Effector CD8-positive, alpha-beta T cell (primary cell): ENCODE results near the gene CGB2.
"Not testable (repeated sequence)": the region's sequence is repeated elsewhere in the genome, so short reads cannot be mapped to it uniquely, and the experiment has no call there.

Source experiments
- DNase-seq: peaks from one replicate; lab custom pipeline; 2025; lab: John Stamatoyannopoulos, UW

The CGB2 gene

DNA sequence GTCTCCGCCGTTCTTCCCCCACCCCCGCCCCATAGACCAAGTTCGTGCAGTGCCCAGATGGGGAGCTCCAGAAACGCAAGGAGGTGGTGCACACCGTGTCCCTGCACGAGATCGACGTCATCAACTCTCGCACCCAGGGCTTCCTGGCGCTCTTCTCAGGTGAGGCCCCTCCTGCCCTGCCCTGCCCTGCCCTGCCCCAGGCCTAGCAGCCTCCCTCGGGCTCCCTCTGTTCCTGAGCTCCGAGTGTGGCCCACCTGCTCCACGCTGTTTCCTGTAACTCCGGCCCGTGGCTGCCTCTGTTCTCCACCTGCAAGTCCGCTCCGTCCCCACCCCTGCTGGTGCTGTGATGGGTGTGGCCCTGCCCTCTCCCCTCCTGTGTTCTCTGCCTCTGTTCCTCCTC lies 21.2 kb upstream of the CGB2 start:
- DNase-seq, result no peak

DNA sequence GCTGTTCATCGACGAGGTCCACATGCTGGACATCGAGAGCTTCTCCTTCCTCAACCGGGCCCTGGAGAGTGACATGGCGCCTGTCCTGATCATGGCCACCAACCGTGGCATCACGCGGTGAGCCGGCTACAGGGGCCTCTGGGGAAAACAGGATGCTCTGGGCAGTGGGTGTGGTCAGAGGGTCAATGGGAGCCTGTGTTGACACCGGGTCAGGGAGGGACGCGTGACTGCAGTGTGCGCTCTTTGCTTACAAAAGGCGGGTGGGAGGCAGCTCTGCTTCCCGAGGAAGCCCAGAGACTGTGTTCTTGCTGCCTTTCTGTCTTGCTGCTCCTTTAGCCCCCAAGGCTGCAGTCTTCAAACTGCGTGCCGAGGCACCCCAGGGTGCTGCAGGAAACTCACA lies 20.5 kb upstream of the CGB2 start:
- DNase-seq, result no peak

DNA sequence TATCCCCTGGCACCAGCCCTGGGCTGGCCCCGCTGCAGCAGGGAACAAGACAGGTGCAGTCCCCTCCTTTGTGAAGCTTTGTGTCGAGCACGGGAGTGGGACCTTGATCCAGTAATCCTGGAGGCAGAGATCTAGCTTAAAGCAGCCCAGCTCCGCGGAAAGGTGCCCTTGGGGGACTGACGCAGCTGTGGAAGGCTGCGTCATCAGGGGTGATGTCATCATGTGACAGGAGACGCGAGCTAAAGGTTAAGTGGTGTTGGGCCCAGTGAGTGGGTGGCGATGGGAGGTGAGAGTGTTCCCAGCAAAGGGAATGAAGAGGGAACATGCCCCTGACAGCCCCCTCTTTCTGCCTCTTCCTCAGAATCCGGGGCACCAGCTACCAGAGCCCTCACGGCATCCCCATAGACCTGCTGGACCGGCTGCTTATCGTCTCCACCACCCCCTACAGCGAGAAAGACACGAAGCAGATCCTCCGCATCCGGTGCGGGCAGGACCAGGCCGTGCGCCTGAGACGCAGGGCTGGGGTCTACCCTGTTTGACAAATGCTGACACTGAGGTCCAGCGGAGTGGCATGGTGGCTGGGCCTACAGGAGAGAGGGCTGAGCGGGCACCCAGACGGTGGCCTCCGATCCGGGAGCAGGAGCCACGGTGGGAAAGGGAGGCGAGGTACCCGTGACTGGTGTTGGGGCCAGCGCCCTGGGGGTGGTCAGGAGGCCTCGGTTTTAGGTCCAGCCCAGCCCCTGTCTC lies 17.4 kb upstream of the CGB2 start:
- DNase-seq, result no peak

DNA sequence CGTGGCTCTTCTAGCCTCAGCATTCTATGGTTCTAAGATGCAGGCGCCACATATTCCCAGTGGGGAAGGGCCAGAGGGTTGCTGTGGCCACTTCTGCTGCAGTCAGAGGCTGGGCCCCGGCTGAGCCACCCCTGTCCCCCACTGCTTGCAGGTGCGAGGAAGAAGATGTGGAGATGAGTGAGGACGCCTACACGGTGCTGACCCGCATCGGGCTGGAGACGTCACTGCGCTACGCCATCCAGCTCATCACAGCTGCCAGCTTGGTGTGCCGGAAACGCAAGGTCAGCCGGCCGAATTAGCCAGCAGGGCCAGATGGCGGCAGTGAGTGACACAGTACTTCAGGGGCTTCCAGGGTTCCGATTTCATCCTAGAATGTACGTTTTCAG lies 16.8 kb upstream of the CGB2 start:
- DNase-seq, result no peak

DNA sequence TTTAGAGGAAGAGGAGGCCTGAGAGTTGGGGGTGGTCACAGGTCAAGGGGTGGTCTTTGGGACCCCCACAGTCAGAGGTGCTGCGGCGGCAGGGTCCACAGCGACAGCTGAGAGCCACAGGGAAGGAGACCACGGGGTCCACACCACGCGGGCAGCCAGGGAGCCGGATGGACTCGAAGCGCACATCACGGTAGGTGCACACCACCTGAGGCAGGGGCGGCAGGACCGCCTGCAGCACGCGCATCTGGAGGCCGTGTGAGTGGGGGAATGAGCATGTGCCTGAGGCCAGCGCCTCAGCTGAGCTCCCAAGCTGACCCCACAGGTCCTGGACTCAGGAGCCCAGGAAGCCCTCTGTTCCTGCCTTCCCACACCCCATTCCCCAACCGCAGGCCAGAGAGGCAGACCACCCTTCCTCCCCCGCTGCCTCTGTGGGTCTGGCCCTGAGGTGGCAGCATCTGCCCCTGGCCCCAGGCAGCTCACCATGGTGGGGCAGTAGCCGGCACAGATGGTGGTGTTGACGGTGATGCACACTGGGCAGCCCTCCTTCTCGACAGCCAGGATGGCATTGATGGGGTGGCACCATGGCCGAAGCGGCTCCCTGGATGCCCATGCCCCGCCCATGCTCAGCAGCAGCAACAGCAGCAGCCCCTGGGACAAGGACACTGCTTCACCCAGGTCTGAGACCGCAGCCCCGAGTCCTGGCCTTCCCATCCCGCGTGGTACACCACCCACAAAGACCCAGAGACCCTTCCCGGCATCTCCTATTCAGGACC lies 15.4 kb upstream of the CGB2 start:
- DNase-seq, result no peak

DNA sequence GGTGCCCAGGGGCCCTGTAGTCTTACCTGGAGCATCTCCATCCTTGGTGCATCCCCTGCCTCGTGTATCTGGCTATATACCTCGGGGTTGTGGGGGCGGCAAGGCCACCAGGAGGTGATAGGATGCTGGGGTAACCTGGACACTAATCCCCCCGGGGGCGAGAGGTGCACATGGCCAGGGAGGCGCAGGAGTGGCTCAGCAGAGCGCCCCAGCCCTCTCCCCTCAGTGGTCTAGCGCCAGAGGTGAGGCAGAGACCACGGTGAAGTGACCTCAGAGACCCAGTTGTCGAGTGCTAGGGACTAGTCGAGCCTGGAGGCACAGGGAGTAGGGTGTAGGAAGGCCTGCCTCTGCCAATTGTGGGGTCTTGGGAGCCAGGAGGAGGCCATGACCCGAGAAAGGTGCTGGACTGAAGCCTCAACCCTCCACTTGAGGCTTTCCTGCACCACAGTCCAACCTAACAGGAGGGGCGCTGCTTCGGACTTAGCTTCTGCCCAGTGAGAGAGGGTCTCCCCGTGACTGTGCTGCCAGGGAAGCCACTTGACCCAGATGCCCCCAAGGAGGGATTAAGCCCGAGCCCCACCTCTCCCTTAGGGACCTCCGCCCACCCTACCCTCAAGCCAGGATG lies 14.5 kb upstream of the CGB2 start, which contains the start of gene LHB:
TSS of gene LHB (minus strand) at position 51 of the 625 bp plus-strand sequence. CDS start at position 41, 10 bp downstream.
- DNase-seq, result no peak

DNA sequence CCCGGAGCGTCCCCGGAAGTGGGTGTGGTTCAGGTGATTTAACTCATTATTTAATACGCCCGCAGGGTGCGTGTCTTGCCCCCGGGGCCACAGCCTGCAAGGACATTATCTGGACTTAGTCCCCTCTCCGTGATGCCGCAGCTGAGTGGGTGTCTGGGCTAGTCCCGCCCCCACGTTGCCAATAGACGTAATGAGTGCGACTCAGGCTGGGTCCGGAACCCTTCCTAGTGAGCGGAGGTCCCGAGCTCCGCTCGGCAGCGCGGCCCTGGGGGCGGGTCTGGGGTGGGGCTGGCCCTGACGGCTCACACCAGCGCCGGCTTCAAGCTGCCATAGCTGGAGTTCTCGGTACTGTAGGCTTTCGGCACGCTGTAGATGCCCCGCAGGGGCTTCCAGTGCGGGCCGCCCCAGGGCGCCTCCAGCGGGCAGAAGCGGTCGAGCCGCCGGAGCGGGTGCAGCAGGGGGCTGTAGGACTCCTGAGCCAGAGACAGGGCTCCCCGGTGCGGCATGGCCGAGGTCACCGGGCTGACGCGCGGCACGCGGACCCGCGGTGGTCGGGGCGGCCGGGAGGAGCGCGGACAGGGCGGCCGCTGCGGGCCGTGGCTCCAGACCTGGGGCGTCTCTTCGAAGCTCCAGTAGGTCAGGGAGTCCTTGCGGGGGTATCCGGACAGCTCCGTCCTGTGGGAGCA lies 13.9 kb upstream of the CGB2 start:
- peak; percentile 52 for DNase-seq

DNA sequence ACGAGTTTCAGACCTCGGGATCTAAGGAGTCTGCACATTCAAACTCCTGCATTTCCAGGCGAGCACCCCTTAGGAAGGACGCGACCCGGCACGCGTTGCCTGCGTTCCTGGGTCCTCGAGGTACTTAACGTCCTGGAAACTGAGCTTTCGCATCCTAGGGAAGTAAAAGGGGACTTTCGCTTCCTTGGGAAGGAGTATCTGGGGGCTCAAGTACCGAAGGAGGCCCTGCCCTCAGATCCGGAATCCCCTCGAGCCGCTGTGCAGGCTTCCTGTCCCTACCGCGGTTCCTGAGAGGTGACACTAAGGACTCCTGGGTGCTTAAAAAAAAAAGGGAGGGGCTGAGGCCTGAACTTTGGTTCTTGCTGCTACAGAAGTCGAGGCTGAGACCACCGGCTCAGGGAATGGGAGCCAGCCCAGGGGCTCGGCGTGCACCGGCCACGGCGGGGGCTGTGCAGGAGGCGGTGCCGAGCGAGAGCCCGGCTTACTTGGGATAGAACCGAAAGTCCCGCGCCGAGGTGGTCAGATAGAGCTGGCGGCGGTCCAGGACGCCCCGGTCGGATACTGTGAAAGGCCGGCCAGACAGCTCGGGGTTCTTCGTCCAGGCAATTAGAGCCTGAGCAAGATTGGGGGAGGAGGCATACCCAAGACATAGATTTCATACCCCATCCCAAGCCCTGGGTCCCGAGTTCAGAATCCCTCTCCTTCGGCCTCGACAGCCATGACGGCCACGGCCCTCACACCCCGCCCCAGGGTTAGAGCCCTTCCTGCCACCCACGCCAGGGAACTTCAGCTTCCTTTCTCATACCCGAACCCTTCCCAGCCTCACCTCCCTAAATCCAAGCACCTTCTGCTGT lies 13.1 kb upstream of the CGB2 start:
- DNase-seq, result not testable (repeated sequence)

DNA sequence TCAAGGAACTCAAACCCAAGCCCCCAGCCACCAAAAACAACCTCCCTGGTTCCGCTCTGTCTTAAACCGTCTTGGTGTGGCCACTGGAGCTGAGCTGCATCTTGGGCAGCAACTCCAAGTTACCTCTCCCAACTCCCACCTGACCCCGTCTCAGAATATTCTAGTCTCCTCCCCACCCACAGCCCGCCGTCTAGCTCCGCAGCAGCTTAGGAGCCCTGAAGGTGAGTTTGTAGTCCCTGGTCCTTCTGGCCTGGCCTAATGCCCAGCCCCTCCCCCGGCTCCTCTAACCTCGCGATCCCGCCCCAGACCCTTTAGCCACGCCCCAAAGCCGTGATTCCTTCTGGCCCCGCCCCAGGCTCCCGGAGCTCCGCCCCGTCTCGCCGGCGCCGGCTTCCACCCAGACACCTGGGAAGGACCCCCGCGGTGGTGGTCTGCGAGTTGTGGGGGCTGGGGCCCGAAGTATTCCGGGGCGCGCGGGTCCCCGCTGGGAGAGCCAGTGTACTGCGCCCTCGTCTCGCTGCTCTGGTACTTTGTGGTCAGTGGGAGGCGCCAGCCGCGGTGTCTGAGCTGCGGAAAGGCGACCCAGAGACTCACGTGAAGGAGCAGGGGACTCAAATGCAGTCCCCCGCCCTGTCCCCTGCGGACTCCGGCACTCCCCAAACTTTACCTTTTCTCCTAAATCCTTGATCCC lies 12.3 kb upstream of the CGB2 start:
- DNase-seq, result peak; percentile 58

DNA sequence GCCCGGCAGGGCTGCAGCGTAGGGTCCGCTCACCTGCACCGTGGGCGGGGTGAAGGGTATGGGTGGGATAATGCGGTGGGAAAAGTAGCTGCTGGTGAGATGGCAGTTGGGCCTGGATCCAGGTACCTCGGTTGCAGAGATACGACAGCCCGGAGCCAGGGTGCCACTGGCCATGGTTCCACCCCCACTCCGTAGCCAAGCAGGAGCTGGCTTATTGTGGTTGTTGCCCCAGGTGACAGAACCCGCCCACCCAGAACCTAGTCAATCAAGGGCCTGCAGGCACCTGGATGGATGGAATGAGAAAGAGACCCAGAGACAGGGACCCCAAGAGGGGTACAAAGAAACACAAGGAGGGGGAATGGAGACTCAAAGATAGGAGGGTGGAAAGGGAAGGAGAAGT lies 11.3 kb upstream of the CGB2 start:
- DNase-seq, result no peak

DNA sequence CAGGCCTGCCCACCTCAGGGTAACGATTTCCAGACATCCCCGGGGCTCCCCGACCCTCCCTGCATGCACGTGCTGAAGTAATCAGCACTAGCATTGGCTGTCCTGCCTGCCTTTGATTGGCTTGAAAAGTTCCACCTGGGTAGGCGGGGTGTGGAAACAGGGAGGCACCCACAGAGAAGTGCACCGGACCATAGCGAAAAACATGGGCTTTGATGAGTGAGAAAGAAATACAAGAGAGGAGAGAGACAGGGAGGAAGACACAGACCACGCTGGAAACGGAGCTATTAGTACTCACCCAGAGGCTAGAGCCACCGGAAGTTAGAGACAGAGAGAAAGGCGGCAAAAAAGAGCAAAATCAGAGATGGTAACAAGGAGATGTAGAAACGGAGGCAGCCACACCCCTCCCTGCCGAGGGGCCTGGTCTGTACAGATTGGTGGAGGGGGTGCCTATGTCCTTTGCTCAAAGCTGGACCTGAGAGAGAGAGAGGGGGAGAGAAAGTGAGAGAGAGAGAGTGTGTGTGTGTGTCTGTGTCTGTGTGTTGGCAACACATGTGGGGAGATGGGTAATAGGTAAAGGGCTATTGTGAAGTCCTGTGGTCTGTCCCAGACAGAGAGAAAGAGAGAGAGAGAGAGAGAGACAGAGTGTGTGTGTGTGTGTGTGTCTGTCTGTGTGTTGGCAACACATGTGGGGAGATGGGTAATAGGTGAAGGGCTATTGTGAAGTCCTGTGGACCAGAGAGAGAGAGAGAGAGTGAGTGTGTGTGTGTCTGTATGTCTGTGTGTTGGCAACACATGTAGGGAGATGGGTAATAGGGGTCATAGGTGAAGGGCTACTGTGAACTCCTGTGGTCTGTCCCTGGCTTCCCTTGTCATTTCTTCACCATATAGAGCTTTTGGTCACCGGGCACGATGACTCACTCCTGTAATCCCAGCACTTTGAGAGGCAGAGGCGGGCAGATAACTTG lies 10.5 kb upstream of the CGB2 start:
- no peak for DNase-seq

DNA sequence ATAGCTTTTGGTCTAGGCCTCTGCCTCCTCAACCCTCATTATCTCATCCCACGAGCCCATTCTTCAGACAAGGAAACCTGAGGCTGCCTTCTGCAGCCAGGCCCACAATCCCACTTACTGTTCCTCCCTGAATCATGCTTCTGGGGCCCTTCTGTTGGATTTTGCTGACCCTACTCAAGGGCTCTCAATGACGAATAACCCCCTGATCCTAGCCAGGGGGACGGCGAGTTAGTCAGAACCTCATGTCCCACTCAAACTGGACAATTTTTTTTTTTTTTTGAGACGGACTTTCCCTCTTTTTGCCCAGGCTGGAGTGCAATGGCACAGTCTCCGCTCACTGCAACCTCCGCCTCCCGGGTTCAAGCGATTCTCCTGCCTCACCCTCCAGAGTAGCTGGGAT lies 9.6 kb upstream of the CGB2 start:
- DNase-seq, result no peak

DNA sequence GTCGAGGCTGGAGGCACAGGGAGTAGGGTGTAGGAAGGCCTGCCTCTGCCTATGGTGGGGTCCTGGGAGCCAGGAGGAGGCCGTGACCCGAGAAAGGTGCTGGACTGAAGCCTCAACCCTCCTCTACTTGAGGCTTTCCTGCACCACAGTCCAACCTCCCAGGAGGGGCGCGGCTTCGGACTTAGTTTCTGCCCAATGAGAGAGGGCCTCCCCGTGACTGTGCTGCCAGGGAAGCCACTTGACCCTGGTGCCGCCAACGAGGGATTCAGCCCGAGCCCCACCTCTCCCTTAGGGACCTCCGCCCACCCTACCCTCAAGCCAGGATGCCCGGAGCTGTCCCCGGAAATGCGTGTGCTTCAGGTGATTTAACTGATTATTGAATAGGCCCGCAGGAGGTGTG lies 7.5 kb upstream of the CGB2 start, which contains the start of gene CGB3:
TSS of gene CGB3 (minus strand) at position 101 of the 400 bp plus-strand sequence. CDS start 362 bp downstream, outside the sequence.
- DNase-seq, result not testable (repeated sequence)

DNA sequence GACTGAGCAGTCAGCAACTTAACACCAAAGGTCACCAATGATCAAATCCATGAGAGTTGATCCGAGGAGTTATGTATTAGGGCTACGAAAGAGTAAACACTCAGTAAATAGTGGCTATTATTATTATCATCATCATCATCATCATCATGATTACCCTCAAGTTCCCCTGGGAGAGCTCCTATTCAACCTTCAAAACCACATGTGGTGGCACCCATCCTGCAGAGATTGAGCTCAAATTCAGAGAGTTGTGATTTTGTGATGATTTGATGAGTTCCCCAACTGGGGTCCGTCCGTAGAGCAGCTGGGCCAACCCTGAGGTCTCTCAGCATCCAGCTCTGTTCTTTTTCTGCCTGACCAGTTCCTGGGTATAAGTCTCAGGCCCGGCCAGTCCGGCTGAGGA lies 6.6 kb upstream of the CGB2 start:
- DNase-seq, result not testable (repeated sequence)

DNA sequence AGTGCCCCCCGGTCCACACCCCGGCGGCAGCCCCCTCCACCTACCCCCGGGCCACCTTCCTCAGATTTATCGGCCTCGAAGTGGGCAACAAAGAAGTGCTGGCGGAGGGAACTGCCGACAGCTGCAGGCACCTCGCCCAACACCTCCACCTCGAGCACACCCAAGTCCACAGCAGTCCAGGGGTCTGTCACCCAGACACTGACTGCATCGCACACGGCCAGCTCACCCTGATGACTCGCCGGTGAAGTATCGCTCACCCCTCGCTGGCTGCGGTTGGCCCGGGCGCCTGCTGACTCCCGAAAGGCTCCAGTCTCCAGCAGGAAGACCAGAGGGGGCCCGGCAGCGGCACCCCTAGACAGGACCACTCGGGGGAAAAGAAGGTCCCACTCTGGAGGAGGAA lies 6.1 kb upstream of the CGB2 start:
- DNase-seq, result not testable (repeated sequence)

DNA sequence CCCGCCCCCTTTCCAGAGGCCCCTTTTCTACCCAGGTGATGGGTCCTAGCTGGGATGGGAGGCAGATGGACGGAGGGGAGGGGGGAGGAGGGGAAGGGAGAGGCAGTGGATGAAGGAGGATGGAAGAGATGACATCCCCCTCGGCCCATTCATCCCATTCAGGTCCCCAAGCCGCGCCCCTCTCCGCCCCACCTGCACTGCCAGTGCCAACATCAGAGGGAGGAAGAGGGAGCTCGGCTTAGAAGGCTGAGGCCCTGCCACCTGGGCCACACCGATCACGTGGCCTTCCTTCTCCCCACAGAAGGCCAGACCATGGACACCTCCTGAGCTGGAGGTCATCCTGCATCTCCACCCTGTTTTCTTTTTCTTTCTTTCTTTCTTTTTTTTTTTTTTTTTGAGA lies 3.0 kb upstream of the CGB2 start:
- DNase-seq, result not testable (repeated sequence)

DNA sequence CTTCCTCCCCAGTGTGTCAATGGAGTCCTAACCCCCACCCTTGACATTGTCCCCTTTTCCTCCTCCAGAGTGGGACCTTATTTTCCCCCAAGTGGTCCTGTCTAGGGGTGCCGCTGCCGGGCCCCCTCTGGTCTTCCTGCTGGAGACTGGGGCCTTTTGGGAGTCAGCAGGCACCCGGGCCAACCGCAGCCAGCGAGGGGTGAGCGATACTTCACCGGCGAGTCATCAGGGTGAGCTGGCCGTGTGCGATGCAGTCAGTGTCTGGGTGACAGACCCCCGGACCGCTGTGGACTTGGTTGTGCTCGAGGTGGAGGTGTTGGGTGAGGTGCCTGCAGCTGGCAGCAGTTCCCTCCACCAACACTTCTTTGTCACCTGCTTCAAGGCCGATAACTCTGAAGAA lies 1.9 kb upstream of the CGB2 start:
- DNase-seq, result not testable (repeated sequence)

DNA sequence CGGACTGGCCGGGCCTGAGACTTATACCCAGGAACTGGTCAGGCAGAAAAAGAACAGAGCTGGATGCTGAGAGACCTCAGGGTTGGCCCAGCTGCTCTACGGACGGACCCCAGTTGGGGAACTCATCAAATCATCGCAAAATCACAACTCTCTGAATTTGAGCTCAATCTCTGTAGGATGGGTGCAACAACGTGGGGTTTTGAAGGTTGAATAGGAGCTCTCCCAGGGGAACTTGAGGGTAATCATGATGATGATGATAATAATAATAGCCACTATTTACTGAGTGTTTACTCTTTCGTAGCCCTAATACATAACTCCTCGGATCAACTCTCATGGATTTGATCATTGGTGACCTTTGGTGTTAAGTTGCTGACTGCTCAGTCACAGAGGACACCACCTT lies 1.4 kb upstream of the CGB2 start:
- DNase-seq, result not testable (repeated sequence)

DNA sequence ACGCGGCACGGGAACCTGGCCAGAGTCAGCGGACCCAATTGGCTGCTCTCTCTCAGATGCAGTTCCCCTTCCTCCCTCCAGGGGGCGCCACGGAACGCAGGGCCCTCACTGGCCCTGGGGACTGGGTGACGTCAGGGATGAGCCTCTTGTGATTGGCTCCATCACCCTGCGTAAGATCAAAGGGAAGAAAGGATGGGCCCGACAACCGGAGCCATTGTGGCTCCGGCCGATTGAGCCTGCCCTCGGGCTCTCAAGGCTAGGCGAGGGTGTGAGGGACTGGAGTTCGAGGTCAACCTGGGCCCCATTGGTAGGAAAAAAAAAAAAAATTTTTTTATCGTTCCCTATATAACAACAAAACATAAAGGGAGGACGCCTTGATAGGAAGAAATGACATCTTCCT lies 5.1 kb downstream of the CGB2 start, which contains the start of gene CGB1:
TSS of gene CGB1 (minus strand) at position 81 of the 400 bp plus-strand sequence. CDS start 184 bp downstream, outside the sequence.
- not testable (repeated sequence) for DNase-seq
